HCT116 (cell line): ENCODE data around the gene ROS1. TPM values are rescaled to one million over a fixed set of nuclear protein-coding genes. Genes with fewer than 3 reads are reported as not detected.
"Not testable (repeated sequence)": the region's sequence is repeated elsewhere in the genome, so short reads cannot be mapped to it uniquely, and the experiment has no call there.

ENCODE experiments used
- ATAC-seq: fragments of 200-7000 bp; cut with Tn5 transposase; 2 replicates; pipeline ENCODE4 v1.9.1; 2020; ENCODE audit warnings: mild to moderate bottlenecking, moderate library complexity
- BruUV-seq: library from RNA; stranded (reverse); fragments of 400-500 nt; replicated peaks from 2 replicates; lab custom pipeline; 2021; lab: Mats Ljungman, UMichigan
- CTCF ChIA-PET: fragments of 300-600 bp; sonication (Branson Sonifier 250); formaldehyde crosslinking; loops from one replicate; lab custom pipeline; 2021; ENCODE audit warnings: antibody characterized with exemption; lab: Charles Lee
- POLR2A ChIA-PET: fragments of 300-600, 350-600 bp; sonication (Branson Sonifier 250); formaldehyde crosslinking; loops from one replicate; lab custom pipeline; 2021; ENCODE audit warnings: antibody characterized with exemption; lab: Charles Lee
- RAD21 ChIA-PET, 2 experiments: fragments of 300-600 bp; sonication (Branson Sonifier 250); formaldehyde crosslinking; loops; one replicate each; lab custom pipeline; 2023; ENCODE audit warnings: low total read pairs in 2 of 2; ENCODE audit not compliant: uncharacterized antibody in 2 of 2, unreplicated experiment in 2 of 2, low non-redundant PET in 1 of 2; lab: Charles Lee
- DNase-seq: peaks from one replicate; pipeline ENCODE4 v3.0.0-alpha.2; 2010; ENCODE audit warnings: low read depth, low spot score
- H2AFZ ChIP-seq: fragments of 200-600 bp; shearing (Covaris generic), sonication (generic); 2 replicates; pipeline ENCODE4 v1.6.1; 2017; ENCODE audit warnings: low read depth, mixed run types, mixed read lengths, antibody characterized with exemption, low read length; ENCODE audit not compliant: poor library complexity, severe bottlenecking
- H3K27ac ChIP-seq: 2 replicates; pipeline ENCODE4 v1.5.1; 2012; ENCODE audit warnings: low read depth, low read length
- H3K27me3 ChIP-seq: fragments of 200-600 bp; sonication (generic); 2 replicates; pipeline ENCODE4 v1.6.1; 2016; ENCODE audit warnings: mixed run types, low read length, mixed read lengths; ENCODE audit not compliant: insufficient read depth
- H3K36me3 ChIP-seq, 2 experiments: fragments of 200-500 bp in 1 of 2; fragments of 200-600 bp in 1 of 2; sonication (Bioruptor generic) in 1 of 2; sonication (generic) in 1 of 2; 2 replicates each; pipeline versions ENCODE4 v1.5.1 to v1.6.1; 2014 to 2016; ENCODE audit warnings: low read length in 2 of 2, inconsistent platforms in 1 of 2, mixed read lengths in 1 of 2, mixed run types in 1 of 2; ENCODE audit not compliant: insufficient read depth in 2 of 2, control insufficient read depth in 1 of 2
- H3K4me1 ChIP-seq, 2 experiments: fragments of 200-600 bp in 1 of 2; sonication (generic) in 1 of 2; 2 replicates each; pipeline versions ENCODE4 v1.5.1 to v1.6.1; 2012 to 2017; ENCODE audit warnings: low read length in 2 of 2, inconsistent platforms in 1 of 2, mild to moderate bottlenecking in 1 of 2, mixed read lengths in 1 of 2, mixed run types in 1 of 2, moderate library complexity in 1 of 2; ENCODE audit not compliant: insufficient read depth in 2 of 2, control insufficient read depth in 1 of 2
- H3K4me2 ChIP-seq: fragments of 200-600 bp; sonication (generic); 2 replicates; pipeline ENCODE4 v1.6.1; 2017; ENCODE audit warnings: mixed run types, low read length, mixed read lengths
- H3K4me3 ChIP-seq, 2 experiments: fragments of 200-600 bp in 1 of 2; sonication (generic) in 1 of 2; replicated peaks in 1 of 2; 2 replicates each; pipeline ENCODE4 v1.5.1; 2011 to 2016; ENCODE audit warnings: low read length in 2 of 2, control low read depth in 1 of 2, low read depth in 1 of 2, mild to moderate bottlenecking in 1 of 2, mixed read lengths in 1 of 2, mixed run types in 1 of 2
- H3K79me2 ChIP-seq: fragments of 200-600 bp; sonication (generic); 2 replicates; pipeline ENCODE4 v1.6.1; 2017; ENCODE audit warnings: mild to moderate bottlenecking, mixed run types, low read length, moderate library complexity, mixed read lengths; ENCODE audit not compliant: insufficient read depth
- H3K9ac ChIP-seq: fragments of 200-600 bp; sonication (generic); 2 replicates; pipeline ENCODE4 v1.6.1; 2016; ENCODE audit warnings: low read length, mixed read lengths
- H3K9me2 ChIP-seq: fragments of 200-600 bp; sonication (generic), shearing (Covaris generic); 2 replicates; pipeline ENCODE4 v1.6.1; 2017; ENCODE audit warnings: mixed run types, mild to moderate bottlenecking, moderate library complexity; ENCODE audit not compliant: insufficient read depth
- H3K9me3 ChIP-seq, 2 experiments: fragments of 200-500 bp in 1 of 2; fragments of 200-600 bp in 1 of 2; sonication (Bioruptor generic) in 1 of 2; sonication (generic) in 1 of 2; 2 replicates each; pipeline ENCODE4 v1.6.1; 2014 to 2017; ENCODE audit warnings: low read length in 2 of 2, mixed read lengths in 2 of 2, inconsistent platforms in 1 of 2, low read depth in 1 of 2, mild to moderate bottlenecking in 1 of 2, mixed run types in 1 of 2, moderate library complexity in 1 of 2; ENCODE audit not compliant: control insufficient read depth in 1 of 2, insufficient read depth in 1 of 2
- H4K20me1 ChIP-seq: fragments of 200-600 bp; sonication (generic), shearing (Covaris generic); 2 replicates; pipeline ENCODE4 v1.6.1; 2017; ENCODE audit warnings: mixed run types, mild to moderate bottlenecking, moderate library complexity; ENCODE audit not compliant: insufficient read depth
- CBX3 ChIP-seq: IDR thresholded peaks from 2 replicates; pipeline ENCODE4 v1.6.1; 2012; ENCODE audit warnings: low read depth
- EGR1 ChIP-seq: IDR thresholded peaks from 2 replicates; pipeline ENCODE4 v1.6.1; 2012; ENCODE audit warnings: low read depth
- EZH2phosphoT487 ChIP-seq: fragments of 200-600 bp; IDR thresholded peaks from 2 replicates; pipeline ENCODE4 v1.6.1; 2018; ENCODE audit warnings: antibody characterized with exemption, borderline replicate concordance
- FOSL1 ChIP-seq: IDR thresholded peaks from 2 replicates; pipeline ENCODE4 v1.6.1; 2012; ENCODE audit warnings: low read depth
- JUND ChIP-seq: IDR thresholded peaks from 2 replicates; pipeline ENCODE4 v1.6.1; 2012
- POLR2A ChIP-seq: IDR thresholded peaks from 2 replicates; pipeline ENCODE4 v1.7.0; 2011; ENCODE audit warnings: borderline replicate concordance; ENCODE audit not compliant: insufficient read depth, insufficient read length; ENCODE audit errors: extremely low read depth
- POLR2AphosphoS5 ChIP-seq: IDR thresholded peaks from 2 replicates; pipeline ENCODE4 v1.6.1; 2011; ENCODE audit warnings: mild to moderate bottlenecking, low read depth, low read length, moderate library complexity
- SIN3A ChIP-seq: IDR thresholded peaks from 2 replicates; pipeline ENCODE4 v1.6.1; 2012; ENCODE audit warnings: low read depth
- SP1 ChIP-seq: IDR thresholded peaks from 2 replicates; pipeline ENCODE4 v1.6.1; 2012; ENCODE audit warnings: low read depth
- SRF ChIP-seq: IDR thresholded peaks from 2 replicates; pipeline ENCODE4 v1.6.1; 2012; ENCODE audit warnings: low read depth
- TCF7L2 ChIP-seq: IDR thresholded peaks from 2 replicates; pipeline ENCODE4 v1.7.0; 2011; ENCODE audit warnings: borderline replicate concordance, inconsistent platforms; ENCODE audit not compliant: insufficient read depth, insufficient read length; ENCODE audit errors: extremely low read depth
- ZFX ChIP-seq: fragments of 450-650 bp; IDR thresholded peaks from 2 replicates; pipeline ENCODE4 v1.6.1; 2017
- intact Hi-C: fragments of 100-400 bp; cut with micrococcal nuclease; formaldehyde crosslinking; loops from 2 replicates; pipeline ENCODE4 v1.10.0; 2022
- total RNA-seq: library from RNA; stranded (reverse); gene quantifications from one replicate; pipeline ENCODE4 v1.2.1, GENCODE V29; 2021; ENCODE audit not compliant: unreplicated experiment
- TF ChIP-seq, protein P1 (sequence below), 3 experiments: fragments of 200-600 bp in 1 of 3; sonication (generic) in 1 of 3; IDR thresholded peaks in 2 of 3; conservative IDR thresholded peaks in 1 of 3; 2 replicates each; pipeline ENCODE4 v1.5.1; 2012 to 2017; ENCODE audit warnings: low read depth in 2 of 3, low read length in 2 of 3, antibody characterized with exemption in 1 of 3, borderline replicate concordance in 1 of 3, control low read depth in 1 of 3, mild to moderate bottlenecking in 1 of 3, mixed read lengths in 1 of 3, mixed run types in 1 of 3, moderate library complexity in 1 of 3; ENCODE audit not compliant: insufficient read depth in 1 of 3
- TF ChIP-seq, protein P2 (sequence below): IDR thresholded peaks from 2 replicates; pipeline ENCODE4 v1.6.1; 2012
- TF ChIP-seq, protein P3 (sequence below): IDR thresholded peaks from 2 replicates; pipeline ENCODE4 v1.6.1; 2012

ROS1 gene
- total RNA-seq, 1 experiment from 2014 or later = not detected

DNA sequence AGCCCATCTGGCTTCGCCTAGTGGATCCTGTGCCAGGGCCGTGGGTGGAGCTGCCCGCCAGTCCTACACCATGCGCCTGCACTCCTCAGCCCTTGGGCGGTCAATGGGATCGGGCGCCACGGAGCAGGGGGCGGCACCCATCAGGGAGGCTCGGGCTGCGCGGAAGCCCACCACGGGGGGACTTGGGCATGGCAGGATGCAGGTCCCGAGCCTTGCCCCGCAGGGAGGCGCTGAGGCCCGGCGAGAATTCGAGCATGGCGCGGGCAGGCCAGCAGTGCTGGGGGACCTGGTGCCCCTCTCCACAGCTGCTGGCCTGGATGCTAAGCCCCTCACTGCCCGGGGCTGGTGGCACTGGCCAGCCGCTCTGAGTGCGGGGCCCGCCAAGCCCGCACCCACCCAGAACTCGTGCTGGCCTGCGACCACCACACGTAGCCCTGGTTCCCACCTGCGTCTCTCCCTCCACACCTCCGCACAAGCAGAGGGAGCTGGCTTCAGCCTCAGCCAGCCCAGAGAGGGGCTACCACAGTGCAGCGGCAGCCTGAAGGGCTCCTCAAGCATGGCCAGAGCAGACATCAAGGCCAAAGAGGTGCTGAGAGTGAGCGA lies 52.4 kb downstream of the ROS1 start (continued):
- TF ChIP-seq, protein P1, sequence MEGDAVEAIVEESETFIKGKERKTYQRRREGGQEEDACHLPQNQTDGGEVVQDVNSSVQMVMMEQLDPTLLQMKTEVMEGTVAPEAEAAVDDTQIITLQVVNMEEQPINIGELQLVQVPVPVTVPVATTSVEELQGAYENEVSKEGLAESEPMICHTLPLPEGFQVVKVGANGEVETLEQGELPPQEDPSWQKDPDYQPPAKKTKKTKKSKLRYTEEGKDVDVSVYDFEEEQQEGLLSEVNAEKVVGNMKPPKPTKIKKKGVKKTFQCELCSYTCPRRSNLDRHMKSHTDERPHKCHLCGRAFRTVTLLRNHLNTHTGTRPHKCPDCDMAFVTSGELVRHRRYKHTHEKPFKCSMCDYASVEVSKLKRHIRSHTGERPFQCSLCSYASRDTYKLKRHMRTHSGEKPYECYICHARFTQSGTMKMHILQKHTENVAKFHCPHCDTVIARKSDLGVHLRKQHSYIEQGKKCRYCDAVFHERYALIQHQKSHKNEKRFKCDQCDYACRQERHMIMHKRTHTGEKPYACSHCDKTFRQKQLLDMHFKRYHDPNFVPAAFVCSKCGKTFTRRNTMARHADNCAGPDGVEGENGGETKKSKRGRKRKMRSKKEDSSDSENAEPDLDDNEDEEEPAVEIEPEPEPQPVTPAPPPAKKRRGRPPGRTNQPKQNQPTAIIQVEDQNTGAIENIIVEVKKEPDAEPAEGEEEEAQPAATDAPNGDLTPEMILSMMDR (IDR thresholded peaks at IDR 0.05 in 2 of 3, conservative IDR thresholded peaks at IDR 0.05 in 1 of 3; ENCODE audit: borderline replicate concordance in 1 of 3, insufficient read depth in 1 of 3, low read depth in 2 of 3, low read length in 2 of 3) = no peak
- TF ChIP-seq EZH2phosphoT487 (no peak), POLR2A (no peak), SRF (no peak), SIN3A (no peak)

DNA sequence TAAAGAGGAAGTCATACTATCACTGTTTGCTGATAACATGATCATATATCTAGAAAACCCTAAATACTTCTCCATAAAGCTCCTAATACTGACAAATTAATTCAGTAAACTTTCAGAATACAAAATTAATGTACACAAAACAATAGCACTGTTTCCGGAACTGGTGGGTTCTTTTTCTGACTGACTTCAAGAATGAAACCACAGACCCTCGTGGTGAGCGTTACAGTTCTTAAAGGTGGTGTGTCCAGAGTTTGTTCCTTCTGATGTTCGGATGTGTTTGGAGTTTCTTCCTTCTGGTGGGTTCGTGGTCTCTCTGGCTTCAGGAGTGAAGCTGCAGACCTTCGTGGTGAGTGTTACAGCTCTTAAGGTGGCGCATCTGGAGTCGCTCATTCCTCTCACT lies 53.5 kb downstream of the ROS1 start:
- DNase-seq, H3K4me2 ChIP-seq, ATAC-seq, H3K79me2 ChIP-seq, H3K36me3 ChIP-seq, RAD21 ChIA-PET, POLR2A ChIA-PET, CTCF ChIA-PET, H3K9me2 ChIP-seq, H3K27ac ChIP-seq, H3K9me3 ChIP-seq, H3K4me3 ChIP-seq, H3K27me3 ChIP-seq, H3K9ac ChIP-seq, H4K20me1 ChIP-seq, intact Hi-C loops, H2AFZ ChIP-seq, BruUV-seq: not testable (repeated sequence)
- H3K4me1 ChIP-seq = peaks cover 0 to 11% of the 10 kb centered on the region in 2 experiments; a peak in 2 of 4 replicates

DNA sequence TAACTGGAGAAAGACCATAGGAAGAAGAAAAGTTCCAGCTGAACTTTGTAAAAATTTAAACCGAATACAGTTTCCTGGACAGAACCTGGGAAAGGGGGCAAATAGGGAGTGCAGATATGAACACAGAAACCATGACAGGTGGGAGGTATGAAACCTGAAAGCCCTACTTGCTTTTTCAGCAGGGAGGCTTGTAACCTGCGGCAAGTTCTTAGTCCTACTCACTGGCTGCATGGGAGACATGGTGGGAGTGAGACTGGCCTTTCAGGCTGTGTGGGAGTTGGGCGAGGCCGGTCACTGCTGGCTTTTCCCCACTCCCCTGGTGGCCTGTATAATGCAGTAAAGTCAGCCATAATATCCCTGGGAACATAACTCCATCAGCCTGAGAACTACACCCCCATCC lies 54.2 kb downstream of the ROS1 start:
- Histone ChIP-seq H3K9ac (no peak overlapping the region), H2AFZ (no peak overlapping the region), H3K27me3 (no peaks in the 10 kb centered on the region), H3K9me3 (no peaks in the 10 kb centered on the region), H4K20me1 (no peaks in the 10 kb centered on the region), H3K36me3 (no peaks in the 10 kb centered on the region), H3K4me1 (peaks cover 0 to 11% of the 10 kb centered on the region in 2 experiments; a peak in 2 of 4 replicates), H3K4me3 (no peak overlapping the region), H3K79me2 (no peaks in the 10 kb centered on the region), H3K9me2 (0 out of 2 replicates have a peak, but pooled peaks cover 2% of the 10 kb centered on the region), H3K27ac (no peak overlapping the region), H3K4me2 (no peak overlapping the region)
- DNase-seq (no peak), ATAC-seq (no peak)
- ChIA-PET CTCF (no interaction called here), POLR2A (no interaction called here), RAD21 (no interaction called here)
- intact Hi-C loops = no loop called here
- BruUV-seq = no TSS peak
- no peak for TF ChIP-seq POLR2AphosphoS5
- no peak for TF ChIP-seq EGR1
- TF ChIP-seq ZFX = no peak
- TF ChIP-seq, protein P2, sequence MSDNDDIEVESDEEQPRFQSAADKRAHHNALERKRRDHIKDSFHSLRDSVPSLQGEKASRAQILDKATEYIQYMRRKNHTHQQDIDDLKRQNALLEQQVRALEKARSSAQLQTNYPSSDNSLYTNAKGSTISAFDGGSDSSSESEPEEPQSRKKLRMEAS = no peak
- TF ChIP-seq, protein P3, sequence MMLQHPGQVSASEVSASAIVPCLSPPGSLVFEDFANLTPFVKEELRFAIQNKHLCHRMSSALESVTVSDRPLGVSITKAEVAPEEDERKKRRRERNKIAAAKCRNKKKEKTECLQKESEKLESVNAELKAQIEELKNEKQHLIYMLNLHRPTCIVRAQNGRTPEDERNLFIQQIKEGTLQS = no peak
- no peak for TF ChIP-seq CBX3
- TF ChIP-seq FOSL1 = no peak
- no peak for TF ChIP-seq JUND
- TF ChIP-seq TCF7L2 = no peak
- no peak for TF ChIP-seq SP1
